HG03565 (cell line): ENCODE results near the gene MED15.
"Not testable (repeated sequence)": the region's sequence is repeated elsewhere in the genome, so short reads cannot be mapped to it uniquely, and the experiment has no call there.

Experiments
- ATAC-seq: cut with Tn5 transposase; IDR thresholded peaks from one replicate; pipeline ENCODE4 v1.9.1; 2021; ENCODE audit warnings: mild to moderate bottlenecking, moderate library complexity; ENCODE audit not compliant: unreplicated experiment

The MED15 gene

DNA sequence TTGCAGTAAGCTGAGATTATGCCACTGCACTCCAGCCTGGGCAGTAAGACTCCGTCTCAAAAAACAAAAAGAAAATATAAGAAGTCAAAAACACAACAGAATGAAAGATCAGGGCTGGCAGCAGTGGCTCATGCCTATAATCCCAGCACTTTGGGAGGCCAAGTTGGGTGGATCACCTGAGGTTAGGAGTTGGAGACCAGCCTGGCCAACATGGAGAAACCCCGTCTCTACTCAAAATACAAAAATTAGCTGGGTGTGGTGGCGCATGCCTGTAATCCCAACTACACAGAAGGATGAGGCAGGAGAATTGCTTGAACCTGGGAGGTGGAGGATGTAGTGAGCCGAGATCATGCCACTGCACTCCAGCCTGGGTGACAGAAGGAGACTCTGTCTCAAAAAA, 87.1 kb downstream of the MED15 start:
- not testable (repeated sequence) for ATAC-seq

DNA sequence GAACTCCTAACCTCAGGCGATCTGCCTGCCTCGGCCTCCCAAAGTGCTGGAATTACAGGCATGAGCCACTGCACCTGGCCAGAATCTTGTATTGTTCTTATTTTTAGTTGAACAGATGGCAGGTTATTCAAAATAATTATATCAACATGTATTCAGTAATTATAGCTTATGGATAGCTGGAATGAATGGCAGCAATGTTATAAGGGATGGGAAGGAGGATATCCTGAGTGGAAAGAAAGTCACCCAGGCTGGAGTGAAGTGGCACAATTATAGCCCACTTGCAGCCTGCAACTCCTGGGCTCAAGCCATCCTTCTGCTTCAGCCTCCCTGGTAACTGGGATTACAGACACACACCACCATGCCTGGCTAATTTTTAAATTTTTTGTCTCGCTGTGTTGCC, 88.1 kb downstream of the MED15 start:
- ATAC-seq, result no peak

DNA sequence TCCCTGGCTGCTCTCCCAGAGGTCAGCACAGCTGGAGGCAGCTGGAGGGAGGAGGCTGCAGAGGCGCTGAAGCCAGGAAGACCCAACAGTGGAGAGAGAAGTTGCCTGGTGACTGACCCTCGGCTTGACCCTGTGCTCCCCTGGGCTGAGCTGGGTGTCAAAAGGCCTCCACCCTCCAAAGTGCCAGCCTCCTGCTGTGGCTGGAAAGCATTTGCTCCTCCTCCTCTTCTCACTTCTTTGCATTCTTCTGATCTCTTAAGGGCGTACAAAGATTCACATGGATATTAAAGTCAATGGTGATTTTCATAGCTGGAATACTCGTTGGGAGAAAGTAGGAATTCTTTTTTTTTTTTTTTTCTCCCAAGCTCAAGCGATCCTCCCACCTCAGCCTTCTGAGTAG, 91.7 kb downstream of the MED15 start:
- no peak for ATAC-seq

DNA sequence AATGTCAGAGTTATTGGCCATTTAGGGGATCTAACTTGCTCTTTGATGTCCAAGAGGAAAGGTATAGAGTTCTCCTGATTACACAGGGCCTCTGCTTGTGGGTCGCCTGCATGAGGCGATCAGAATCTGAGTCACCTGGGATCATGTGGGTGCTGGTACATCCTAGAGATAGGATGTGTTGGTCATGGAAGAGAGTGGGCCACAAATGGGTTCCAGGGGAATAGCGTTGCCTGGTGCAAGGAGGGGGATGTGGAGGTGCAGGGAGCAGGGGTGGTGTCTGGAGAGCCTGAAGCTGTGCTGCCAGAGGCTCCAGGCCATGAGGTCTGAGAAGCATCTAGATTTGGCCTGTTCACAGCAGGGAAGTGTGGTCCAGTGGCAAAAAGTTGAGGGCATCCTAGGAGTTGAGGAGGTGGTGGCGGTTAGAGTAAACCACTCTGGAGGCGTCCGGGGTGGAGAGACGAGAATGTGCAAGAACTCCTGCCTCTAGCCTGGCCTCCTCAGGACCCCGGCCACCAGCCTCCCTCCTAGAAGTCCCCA, 92.8 kb downstream of the MED15 start:
- ATAC-seq, result no peak

DNA sequence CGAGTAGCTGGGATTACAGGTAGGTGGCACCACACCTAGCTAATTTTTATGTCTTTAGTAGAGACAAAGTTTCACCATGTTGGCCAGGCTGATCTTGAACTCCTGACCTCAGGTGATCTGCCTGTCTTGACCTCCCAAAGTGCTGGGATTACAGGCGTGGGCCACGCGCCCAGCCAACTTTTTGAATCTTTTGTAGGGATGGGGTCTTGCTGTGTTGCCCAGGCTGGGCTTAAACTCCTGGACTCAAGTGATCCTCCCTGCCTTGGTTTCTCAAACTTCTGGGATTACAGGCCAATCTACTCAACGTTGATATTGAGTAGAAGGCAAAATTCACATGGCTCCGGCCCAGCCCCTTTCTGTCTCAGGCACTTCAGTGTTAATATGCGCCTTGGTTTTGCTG, 93.9 kb downstream of the MED15 start:
- ATAC-seq, result no peak

DNA sequence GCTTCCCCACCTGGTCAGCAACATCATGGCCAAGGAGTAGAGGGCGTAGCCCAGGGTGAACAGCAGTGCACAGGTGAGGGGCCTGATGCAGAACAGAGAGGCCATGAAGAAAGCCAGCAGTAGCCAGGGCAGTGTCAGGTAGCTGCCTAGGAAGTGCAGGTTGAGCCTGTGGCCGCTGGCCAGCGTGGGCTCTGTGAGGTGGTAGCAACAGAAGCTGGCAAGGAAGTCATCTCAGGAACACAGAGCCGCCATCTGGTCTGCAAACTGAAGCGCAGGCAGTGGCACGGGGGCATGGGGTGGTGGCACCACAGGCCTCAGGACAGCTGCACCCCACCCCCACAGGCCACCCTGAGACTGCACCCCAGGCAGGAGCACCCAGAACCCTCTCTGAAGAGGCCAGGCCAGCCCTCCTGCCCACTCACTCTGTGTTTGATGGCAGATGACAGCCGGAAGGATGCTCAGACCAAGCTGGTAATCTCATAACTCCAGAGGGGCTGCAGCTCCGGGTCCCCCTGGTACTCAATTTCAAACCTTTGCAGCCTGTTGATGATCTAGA, 95.3 kb downstream of the MED15 start:
- ATAC-seq, result no peak

DNA sequence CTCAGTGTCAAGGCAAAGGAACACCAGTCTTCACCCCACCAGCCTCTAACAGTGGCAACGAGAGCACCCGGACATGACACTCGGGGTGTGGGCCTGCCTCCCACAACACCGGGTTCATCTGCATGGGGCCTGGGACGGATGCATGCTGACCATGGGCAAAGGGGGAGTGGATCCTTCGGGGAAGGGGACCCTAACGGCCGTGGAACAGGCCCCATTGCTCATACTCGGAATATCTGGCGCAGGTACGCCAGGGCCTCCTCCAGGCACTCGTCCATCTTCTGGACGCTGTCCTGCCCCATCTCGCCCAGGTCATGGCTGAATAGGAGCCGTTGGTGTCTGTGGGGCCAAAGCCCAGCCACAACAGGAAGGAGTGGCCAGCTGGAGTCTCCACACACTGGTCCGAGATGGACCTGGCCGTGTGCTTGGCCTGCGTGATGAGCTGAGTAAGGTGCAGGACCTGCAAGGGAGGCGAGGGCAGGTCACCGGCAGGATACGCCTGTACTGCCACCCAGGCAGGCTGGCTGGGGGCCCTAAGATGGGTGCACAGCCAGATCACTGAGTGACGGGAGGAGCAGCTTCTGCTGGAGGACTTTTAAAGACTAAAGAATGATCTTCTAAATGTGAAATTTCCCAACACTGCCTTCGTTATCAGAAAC, 96.8 kb downstream of the MED15 start:
- no peak for ATAC-seq

DNA sequence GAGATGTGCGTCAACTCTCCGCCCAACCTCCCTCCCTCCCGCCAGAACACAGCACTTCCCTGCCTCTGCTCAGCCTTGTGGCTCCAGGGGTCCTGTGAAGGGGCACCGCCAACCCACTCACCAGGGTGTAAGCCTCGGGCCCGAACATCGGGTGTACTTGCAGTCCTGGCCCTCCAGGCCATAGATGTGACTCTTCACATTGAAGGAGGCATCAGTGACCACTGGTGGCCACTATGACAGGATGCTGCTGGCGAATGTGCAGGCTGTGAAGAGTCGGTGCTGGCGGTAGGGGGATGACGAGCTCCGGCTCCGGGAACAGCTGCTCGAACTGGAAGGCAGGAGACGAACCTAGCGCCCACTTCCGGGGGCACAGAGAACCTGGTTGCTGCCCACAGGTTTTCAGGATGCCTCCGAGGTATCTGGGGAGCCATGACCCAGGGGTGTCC, 97.4 kb downstream of the MED15 start:
- no peak for ATAC-seq

DNA sequence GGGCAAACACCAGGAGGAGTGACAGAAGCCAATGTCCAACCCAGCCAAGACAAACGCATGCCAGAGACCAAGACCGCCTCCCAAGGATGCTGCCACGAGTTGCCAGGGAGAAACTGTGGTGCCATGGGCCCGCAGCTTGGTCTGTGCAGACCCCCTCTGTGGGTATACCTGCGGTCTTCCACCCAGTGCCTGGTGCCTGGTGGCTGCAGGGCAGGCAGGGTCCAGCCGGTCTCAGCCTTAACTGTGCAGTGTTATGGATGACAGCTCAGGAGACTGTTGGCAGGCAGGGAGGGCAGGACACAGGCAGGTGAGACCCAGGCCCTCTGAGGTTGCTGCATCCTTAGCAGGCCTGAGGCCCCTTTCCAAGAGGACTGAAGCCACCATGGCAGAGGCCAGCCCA, 97.9 kb downstream of the MED15 start:
- ATAC-seq, result no peak

DNA sequence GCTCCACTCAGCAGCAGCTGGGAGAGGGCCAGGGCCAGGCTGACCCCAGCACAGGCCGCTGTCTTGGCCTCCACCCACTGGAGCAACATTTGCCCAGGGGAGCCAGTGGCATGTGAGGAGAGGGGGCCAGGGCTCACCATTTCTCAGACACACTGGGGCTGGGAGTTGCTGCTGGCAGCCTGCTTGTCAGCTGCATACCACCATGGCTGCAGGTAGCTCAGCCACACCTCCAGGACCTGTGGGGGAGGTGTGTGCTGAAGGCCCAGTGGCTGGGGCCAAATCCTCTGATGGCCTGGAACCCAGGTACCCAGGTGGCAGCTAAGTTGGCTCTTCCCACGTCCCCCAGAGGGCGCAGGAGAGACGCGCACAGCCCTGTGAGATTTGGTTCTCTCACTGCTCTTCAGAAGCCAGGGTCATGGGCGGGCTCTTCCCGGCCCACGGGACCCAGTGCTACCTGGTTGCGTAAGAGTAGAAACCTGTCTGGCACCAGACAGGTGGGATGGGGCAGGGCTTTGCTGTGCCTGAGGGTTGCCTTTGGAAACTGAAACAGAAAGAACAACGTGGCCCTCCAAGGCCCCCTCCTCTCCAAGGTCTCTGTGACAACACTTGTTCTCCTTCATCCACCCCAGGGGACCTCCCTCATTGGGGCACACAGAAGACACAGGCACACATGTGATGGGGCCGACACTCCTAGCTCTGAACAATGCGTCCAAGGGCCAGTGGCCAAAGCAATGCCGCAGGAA, 98.8 kb downstream of the MED15 start:
- ATAC-seq, result no peak

DNA sequence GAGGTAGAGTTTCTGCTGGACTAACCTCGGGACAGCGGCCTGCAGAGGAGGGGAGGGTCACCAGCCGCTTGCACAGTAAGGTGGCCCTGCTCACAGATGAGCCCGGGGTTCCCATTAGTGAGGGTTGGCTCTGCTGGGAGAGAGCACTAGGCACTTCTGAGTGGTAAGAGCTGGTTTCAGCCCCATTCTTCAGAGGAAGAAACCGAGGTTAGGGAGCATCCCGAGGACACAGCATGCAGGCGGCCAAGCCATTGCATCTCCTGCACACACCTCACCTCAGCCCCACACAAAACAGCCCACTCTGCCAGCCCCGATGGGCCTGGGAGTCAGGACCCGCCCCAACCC, 99.3 kb downstream of the MED15 start:
- no peak for ATAC-seq

DNA sequence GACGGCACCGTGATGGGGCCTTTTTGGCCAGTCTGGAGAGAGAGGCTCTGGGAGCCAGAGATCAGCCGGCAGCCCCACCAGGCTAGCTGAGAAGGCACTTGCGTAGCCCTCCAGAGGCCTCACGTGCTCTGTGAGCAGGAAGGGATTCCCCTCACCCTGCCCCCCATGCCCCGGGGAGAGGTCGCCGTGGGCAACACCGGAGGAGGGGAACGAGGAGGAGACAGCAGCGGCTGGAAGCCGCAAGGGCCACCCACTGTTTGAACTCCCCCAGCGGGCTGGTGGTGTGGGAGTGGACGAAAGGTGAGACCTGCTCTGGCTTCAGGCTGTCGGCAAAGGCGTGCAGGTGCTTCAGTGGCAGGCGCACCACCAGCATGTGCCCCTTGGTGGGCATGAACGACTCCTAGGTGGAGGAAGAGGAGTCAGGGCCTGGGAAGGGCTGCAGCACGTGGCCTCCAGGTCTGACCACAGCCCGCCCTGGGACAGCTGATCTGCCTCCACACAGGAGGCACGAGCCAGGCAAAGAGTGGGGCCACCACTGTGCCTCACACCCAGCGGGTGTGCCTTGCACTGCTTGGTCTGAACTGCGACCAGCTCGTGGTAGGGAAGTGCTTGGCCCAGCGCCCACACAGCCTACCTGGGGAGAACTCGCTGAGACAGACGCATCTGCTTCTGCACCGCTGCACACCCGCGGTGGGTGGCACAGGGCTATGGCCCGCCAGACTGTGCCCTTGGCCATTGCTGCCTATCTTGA, 99.9 kb downstream of the MED15 start:
- ATAC-seq, result no peak

DNA sequence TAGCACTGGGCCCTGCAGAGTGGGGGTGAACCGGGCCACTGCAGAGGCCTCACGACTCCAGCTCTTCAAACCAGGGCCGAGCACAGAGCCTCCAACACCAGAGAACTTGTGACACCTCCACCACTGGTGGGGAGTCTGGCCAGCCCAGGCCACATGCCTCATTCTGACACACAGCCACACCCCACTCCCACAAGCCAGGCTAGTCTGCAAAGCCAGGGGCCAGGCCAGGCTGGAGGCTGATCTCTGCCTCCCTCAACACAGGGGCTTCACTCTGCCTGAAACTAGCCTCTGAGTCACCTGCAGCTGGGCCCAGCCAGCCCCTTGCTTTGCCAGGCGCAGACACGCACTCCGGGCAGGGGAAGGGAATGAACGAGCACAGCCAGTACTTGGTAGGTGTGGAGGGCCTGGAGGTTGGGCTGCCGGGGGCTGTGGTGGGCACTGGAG, 102.9 kb downstream of the MED15 start:
- ATAC-seq, result no peak

DNA sequence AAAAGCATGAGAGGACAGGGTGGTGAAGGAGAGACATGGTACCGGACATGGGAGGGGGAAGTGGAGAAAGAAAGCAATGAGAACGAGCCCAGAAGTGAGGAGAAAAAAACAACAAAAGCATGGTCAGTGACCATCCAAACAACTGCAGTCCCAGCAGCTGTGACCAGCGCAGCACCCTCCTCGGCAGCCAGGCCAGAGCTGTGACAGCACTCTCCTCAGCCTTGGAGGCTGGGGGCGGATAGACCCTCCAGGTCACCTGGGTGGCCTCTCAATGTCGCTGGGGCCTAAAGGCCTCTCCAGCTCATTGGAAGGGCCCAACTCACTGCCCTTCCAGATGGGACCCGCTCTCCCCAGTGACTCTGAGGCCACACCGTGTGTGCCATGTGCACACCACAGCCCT, 103.3 kb downstream of the MED15 start:
- no peak for ATAC-seq

DNA sequence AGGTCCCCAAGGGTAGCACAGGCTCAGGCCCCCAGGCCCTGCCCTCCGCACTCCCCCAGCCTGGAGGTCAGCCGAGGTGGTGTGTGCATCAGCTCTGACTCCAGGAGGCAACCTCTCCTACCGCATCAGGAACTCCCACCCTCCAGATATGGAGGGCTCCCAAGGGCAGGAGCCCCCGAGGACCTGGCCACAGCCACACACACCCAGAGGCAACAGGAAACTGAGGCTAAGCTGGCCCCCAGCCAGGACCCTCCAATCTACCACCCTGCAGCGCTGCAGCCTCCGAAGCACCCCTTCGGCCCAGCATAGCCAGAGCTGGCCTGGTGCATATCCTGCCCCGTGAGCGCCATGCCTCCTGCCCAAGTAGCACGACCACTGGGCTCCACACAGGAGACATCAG, 104.0 kb downstream of the MED15 start:
- ATAC-seq, result no peak

DNA sequence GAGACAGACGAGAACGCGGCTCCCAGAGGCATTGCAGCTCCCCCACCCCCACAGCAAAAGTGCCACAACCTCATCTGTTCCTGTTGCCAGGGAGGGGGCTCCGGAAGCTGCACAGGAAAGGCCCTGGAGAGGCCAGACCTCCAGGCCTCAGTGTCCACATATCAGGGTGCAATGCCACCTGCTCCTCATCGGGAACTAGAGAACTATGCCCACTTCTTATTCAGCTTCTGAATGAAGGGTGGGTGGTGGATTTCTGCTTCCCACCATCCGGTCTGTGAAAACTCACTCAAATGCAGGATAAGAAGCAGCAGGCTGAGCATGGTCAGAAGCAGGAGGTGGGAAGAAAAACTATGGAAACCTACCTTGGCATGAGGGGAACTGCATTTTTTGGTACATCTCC, 105.9 kb downstream of the MED15 start:
- ATAC-seq, result no peak

DNA sequence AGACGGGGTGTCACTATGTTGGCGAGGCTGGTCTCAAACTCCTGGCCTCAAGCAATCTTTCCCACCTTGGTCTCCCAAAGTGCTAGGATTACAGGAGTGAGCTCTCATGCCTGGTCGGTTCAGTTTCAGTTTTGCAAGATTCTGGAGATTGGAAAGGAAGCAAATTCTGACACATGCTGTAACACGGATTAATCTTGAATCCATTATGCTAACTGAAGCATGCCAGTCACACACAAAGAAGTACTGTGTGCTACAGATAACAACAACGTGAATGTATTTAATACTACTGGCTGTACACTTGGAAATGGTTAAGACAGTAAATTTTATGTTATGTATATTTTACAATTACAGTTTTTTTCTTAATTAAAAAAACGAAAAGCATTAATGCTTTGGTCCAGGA, 107.6 kb downstream of the MED15 start:
- ATAC-seq, result no peak

DNA sequence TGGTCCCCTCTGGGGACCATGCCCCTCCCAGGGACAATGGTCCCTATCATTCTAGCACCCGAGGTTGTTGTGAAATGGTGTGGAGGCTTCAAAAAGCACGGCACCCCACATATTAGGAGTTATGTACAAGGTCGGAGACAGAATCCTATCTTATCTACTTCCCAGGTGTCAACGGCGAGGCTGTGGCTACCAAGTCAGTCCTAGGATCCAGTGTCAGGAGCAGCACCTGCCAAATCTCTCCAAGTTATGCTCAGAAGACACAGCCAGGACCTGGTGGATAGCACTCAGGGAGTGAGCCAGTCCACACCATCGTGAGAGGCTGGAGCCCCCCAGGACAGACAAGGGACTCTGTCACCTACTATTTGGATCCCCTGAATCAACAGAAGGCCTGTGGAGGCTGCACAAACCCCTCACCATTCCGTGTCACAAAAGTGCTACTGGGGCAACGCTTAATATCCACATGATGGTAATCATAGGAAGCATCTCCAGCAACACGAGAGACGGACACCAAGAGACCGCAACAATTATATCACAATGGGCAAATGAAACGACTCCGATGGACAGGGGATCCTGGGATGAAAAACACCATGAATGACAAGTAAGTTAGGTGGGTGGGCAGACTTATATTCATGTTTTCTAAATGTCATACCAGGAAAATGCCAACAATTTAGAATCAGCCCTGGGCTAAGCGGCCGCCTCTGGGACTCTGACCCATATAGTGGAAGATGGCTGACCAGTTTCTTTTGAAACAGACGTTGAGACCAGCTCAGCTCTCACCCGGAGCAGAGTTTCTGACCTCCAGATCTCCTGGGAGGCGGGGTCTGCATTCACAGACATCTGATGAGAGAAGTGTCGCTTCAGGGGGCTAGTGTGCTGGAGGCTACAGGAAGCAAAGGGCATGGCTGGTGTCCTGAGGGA, 108.4 kb downstream of the MED15 start:
- no peak for ATAC-seq

DNA sequence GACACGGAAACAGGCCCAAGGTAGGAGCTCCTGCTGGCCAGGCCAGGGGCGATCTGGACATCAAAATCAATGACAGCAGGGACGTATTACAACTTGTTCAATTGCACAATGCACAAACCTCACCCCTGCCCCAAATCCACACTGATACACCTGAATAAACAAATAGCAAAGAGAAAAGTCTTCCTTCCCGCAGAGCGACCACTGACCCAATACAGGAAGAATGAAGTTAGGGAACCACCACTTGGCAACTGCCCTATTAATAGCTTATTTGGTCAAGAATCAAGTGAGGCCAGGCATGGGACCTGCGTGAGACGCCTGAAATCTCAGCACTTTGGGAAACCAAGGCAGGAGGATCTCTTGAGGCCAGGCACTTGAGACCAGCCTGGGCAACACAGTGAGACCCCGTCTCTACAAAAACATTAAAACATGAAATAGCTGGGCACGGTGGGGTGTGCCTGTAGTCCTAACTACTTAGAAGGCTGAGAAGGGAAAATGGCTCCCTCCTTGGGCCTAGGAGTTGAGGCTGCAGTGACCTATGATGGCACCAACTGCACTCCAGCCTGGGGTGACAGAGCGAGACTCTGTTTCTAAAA, 109.1 kb downstream of the MED15 start:
- no peak for ATAC-seq

DNA sequence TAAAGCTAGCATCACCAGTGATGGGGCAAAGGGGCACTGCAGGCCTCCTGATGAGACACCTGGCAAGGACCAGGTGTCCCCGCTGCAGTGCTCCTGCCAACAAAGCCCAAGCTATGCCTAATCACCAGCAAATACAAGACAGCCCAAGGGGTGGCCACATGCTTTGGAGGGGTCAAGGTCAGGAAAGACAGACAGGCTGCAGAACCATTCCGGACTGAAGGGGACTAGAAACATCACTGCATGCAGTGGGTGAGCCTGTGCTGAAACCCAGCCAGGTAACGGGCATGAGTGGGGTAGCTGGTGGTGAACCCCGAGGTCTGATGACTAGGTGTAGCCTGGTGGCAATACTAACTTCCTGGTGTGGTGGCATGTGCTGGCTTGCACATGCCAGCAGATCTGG, 111.1 kb downstream of the MED15 start:
- ATAC-seq, result no peak
